H1 (cell line): ENCODE results near the gene KCNN1. TPM values are rescaled to one million over a fixed set of nuclear protein-coding genes. Genes with fewer than 3 reads are reported as not detected.

Source experiments
- CTCF ChIA-PET: fragments of 300-600 bp; sonication (Branson Sonifier 250); formaldehyde crosslinking; loops from one replicate; lab custom pipeline; 2021; ENCODE audit not compliant: partially characterized antibody; lab: Charles Lee
- POLR2A ChIA-PET: fragments of 300-600 bp; sonication (Branson Sonifier 250); formaldehyde crosslinking; loops from one replicate; lab custom pipeline; 2021; ENCODE audit warnings: inconsistent platforms; ENCODE audit not compliant: partially characterized antibody; lab: Charles Lee
- DNase-seq, 2 experiments: peaks; one replicate each; pipeline versions ENCODE4 v3.0.0 to v3.0.0-alpha.2; 2010 to 2022; ENCODE audit warnings: low spot score in 2 of 2, low read depth in 1 of 2, mixed read lengths in 1 of 2
- FAIRE-seq: peaks from 2 replicates; lab custom pipeline; 2011; peaks lifted over from hg19 to GRCh38; lab: Jason Lieb, UNC
- H2AFZ ChIP-seq: 2 replicates; pipeline ENCODE4 v1.8.1; 2012; ENCODE audit warnings: low read length, inconsistent platforms
- H2AK5ac ChIP-seq: 2 replicates; pipeline ENCODE4 v1.6.1; 2013; ENCODE audit warnings: low read depth, low read length
- H2BK120ac ChIP-seq: replicated peaks from 2 replicates; pipeline ENCODE3; 2013; ENCODE audit warnings: low read depth, low read length, inconsistent platforms
- H2BK12ac ChIP-seq: 2 replicates; pipeline ENCODE4 v1.6.1; 2013; ENCODE audit warnings: low read depth, low read length
- H2BK15ac ChIP-seq: 2 replicates; pipeline ENCODE4 v1.6.1; 2013; ENCODE audit warnings: low read length
- H2BK20ac ChIP-seq: 2 replicates; pipeline ENCODE4 v1.6.1; 2013; ENCODE audit warnings: low read length
- H2BK5ac ChIP-seq: 2 replicates; pipeline ENCODE4 v1.6.1; 2013; ENCODE audit warnings: low read depth, low read length
- H3K14ac ChIP-seq: 2 replicates; pipeline ENCODE4 v1.6.1; 2013; ENCODE audit warnings: inconsistent platforms; ENCODE audit not compliant: insufficient read length
- H3K18ac ChIP-seq: 2 replicates; pipeline ENCODE4 v1.6.1; 2013; ENCODE audit warnings: low read length; ENCODE audit errors: extremely low read depth
- H3K23ac ChIP-seq: 2 replicates; pipeline ENCODE4 v1.6.1; 2013; ENCODE audit warnings: inconsistent platforms; ENCODE audit not compliant: insufficient read length
- H3K23me2 ChIP-seq: 2 replicates; pipeline ENCODE4 v1.6.1; 2013; ENCODE audit warnings: low read depth, low read length
- H3K27ac ChIP-seq: 2 replicates; pipeline ENCODE4 v1.6.1; 2011; ENCODE audit warnings: low read depth, low read length, inconsistent platforms
- H3K27me3 ChIP-seq, 4 experiments: replicated peaks in 1 of 4; 1 replicate in 1 of 4; 2 replicates in 3 of 4; pipeline versions ENCODE4 v1.6.1 to v1.8.1; 2011 to 2013; ENCODE audit warnings: low read length in 3 of 4, mild to moderate bottlenecking in 3 of 4, inconsistent platforms in 2 of 4, mixed read lengths in 2 of 4, moderate library complexity in 1 of 4; ENCODE audit not compliant: control insufficient read depth in 3 of 4, insufficient read depth in 3 of 4; ENCODE audit errors: extremely low read depth in 1 of 4
- H3K36me3 ChIP-seq, 4 experiments: 2 replicates each; pipeline versions ENCODE4 v1.6.1 to v1.8.1; 2011 to 2013; ENCODE audit warnings: mild to moderate bottlenecking in 4 of 4, low read length in 3 of 4, moderate library complexity in 2 of 4, control low read depth in 1 of 4, inconsistent platforms in 1 of 4; ENCODE audit not compliant: insufficient read depth in 4 of 4, control insufficient read depth in 2 of 4
- H3K4ac ChIP-seq: replicated peaks from 2 replicates; pipeline ENCODE3; 2013; ENCODE audit warnings: low read length, low read depth, mixed read lengths, inconsistent platforms; ENCODE audit not compliant: insufficient read length
- H3K4me1 ChIP-seq, 4 experiments: replicated peaks in 1 of 4; 1 replicate in 1 of 4; 2 replicates in 3 of 4; pipeline versions ENCODE4 v1.6.1 to v1.8.1; 2011 to 2013; ENCODE audit warnings: low read length in 3 of 4, inconsistent platforms in 2 of 4, mixed read lengths in 1 of 4; ENCODE audit not compliant: insufficient read depth in 4 of 4, control insufficient read depth in 3 of 4
- H3K4me2 ChIP-seq, 2 experiments: 2 replicates each; pipeline versions ENCODE4 v1.6.1 to v1.8.1; 2011 to 2013; ENCODE audit warnings: low read depth in 2 of 2, low read length in 2 of 2, control low read depth in 1 of 2, inconsistent platforms in 1 of 2, mild to moderate bottlenecking in 1 of 2; ENCODE audit not compliant: insufficient read depth in 1 of 2
- H3K4me3 ChIP-seq, 4 experiments: fragments of 200-600, 300-600 bp in 1 of 4; sonication (generic), shearing (Covaris generic), sonication (Bioruptor Twin) in 1 of 4; 2 replicates each; pipeline versions ENCODE4 v1.5.1 to v1.8.1; 2011 to 2016; ENCODE audit warnings: low read length in 4 of 4, low read depth in 3 of 4, control low read depth in 2 of 4, inconsistent platforms in 2 of 4, mild to moderate bottlenecking in 2 of 4, mixed read lengths in 1 of 4, moderate library complexity in 1 of 4; ENCODE audit not compliant: insufficient read depth in 2 of 4; ENCODE audit errors: extremely low read depth in 1 of 4
- H3K56ac ChIP-seq: replicated peaks from 2 replicates; pipeline ENCODE3; 2013; ENCODE audit warnings: low read depth, mild to moderate bottlenecking, mixed read lengths, low read length, inconsistent platforms; ENCODE audit not compliant: insufficient read length
- H3K79me1 ChIP-seq: 2 replicates; pipeline ENCODE4 v1.6.1; 2013; ENCODE audit warnings: low read depth, low read length, control low read depth
- H3K79me2 ChIP-seq, 2 experiments: 2 replicates each; pipeline versions ENCODE4 v1.6.1 to v1.8.1; 2012 to 2013; ENCODE audit warnings: low read length in 2 of 2, mild to moderate bottlenecking in 2 of 2, inconsistent platforms in 1 of 2; ENCODE audit not compliant: insufficient read depth in 2 of 2, control insufficient read depth in 1 of 2
- H3K9ac ChIP-seq, 4 experiments: replicated peaks in 1 of 4; 1 replicate in 1 of 4; 2 replicates in 3 of 4; pipeline versions ENCODE4 v1.6.1 to v1.8.1; 2011 to 2013; ENCODE audit warnings: low read depth in 3 of 4, low read length in 3 of 4, control low read depth in 2 of 4, mild to moderate bottlenecking in 2 of 4, moderate library complexity in 2 of 4, inconsistent platforms in 1 of 4; ENCODE audit errors: extremely low read depth in 1 of 4
- H3K9me3 ChIP-seq, 2 experiments: 2 replicates each; pipeline versions ENCODE4 v1.6.1 to v1.8.1; 2012 to 2013; ENCODE audit warnings: mild to moderate bottlenecking in 2 of 2, moderate library complexity in 2 of 2, control low read depth in 1 of 2, inconsistent platforms in 1 of 2, low read depth in 1 of 2, low read length in 1 of 2, mixed read lengths in 1 of 2; ENCODE audit not compliant: insufficient read depth in 2 of 2
- H4K20me1 ChIP-seq, 2 experiments: replicated peaks in 1 of 2; 2 replicates each; pipeline versions ENCODE3 to v1.8.1; 2011 to 2013; ENCODE audit warnings: inconsistent platforms in 2 of 2, low read length in 2 of 2, mild to moderate bottlenecking in 1 of 2; ENCODE audit not compliant: insufficient read depth in 2 of 2, control insufficient read depth in 1 of 2
- H4K5ac ChIP-seq: 2 replicates; pipeline ENCODE4 v1.6.1; 2013; ENCODE audit warnings: low read length, low read depth, mixed read lengths, inconsistent platforms; ENCODE audit not compliant: insufficient read length
- H4K8ac ChIP-seq: 2 replicates; pipeline ENCODE4 v1.8.0; 2013; ENCODE audit warnings: mild to moderate bottlenecking, moderate library complexity, low read length, inconsistent platforms; ENCODE audit not compliant: insufficient read depth; ENCODE audit errors: extremely low read depth
- H4K91ac ChIP-seq: replicated peaks from 2 replicates; pipeline ENCODE3; 2013; ENCODE audit warnings: low read length, mixed read lengths, inconsistent platforms; ENCODE audit not compliant: insufficient read length
- CEBPB ChIP-seq: IDR thresholded peaks from 2 replicates; pipeline ENCODE4 v1.6.1; 2012; ENCODE audit warnings: low read depth, low read length
- CREB1 ChIP-seq: IDR thresholded peaks from 2 replicates; pipeline ENCODE4 v1.6.1; 2012; ENCODE audit warnings: inconsistent platforms
- MAFK ChIP-seq: IDR thresholded peaks from 2 replicates; pipeline ENCODE4 v1.6.1; 2012; ENCODE audit warnings: low read depth, mild to moderate bottlenecking, improper control_type of control experiment, low read length
- NRF1 ChIP-seq: IDR thresholded peaks from 2 replicates; pipeline ENCODE4 v1.6.1; 2011; ENCODE audit warnings: mild to moderate bottlenecking, low read depth, low read length, improper control_type of control experiment
- SIRT6 ChIP-seq: IDR thresholded peaks from one replicate; pipeline ENCODE4 v1.7.1; 2012; ENCODE audit warnings: low read length, inconsistent platforms
- SP1 ChIP-seq: IDR thresholded peaks from 2 replicates; pipeline ENCODE4 v1.6.1; 2011; ENCODE audit warnings: low read depth, low read length
- SP2 ChIP-seq: IDR thresholded peaks from 2 replicates; pipeline ENCODE4 v1.6.1; 2012; ENCODE audit warnings: mild to moderate bottlenecking, low read length, inconsistent platforms
- WGBS, 2 experiments: shearing (Covaris generic) in 1 of 2; methylation state at CpG; one replicate each; pipeline versions ENCODE4 v1.1.6 to v1.1.7; 2013 to 2015; ENCODE audit warnings: low lambda C conversion rate in 2 of 2, mixed read lengths in 2 of 2, inconsistent platforms in 1 of 2, low coverage in 1 of 2, missing lambda C conversion rate in 1 of 2; ENCODE audit not compliant: insufficient replicate concordance in 2 of 2, insufficient coverage in 1 of 2, insufficient read length in 1 of 2; ENCODE audit errors: extremely low coverage in 1 of 2, missing lambda C conversion rate in 1 of 2; 5-methylcytosine and 5-hydroxymethylcytosine counted together
- polyA plus RNA-seq, 7 experiments: library from polyadenylated mRNA; depleted of rRNA in 3 of 7; stranded (reverse) in 5 of 7; unstranded in 2 of 7; fragments of >200 nt in 5 of 7; fragments of 200-250 nt in 2 of 7; gene quantifications; 1 replicate in 5 of 7; 2 replicates in 1 of 7; 4 replicates in 1 of 7; pipeline versions ENCODE4 v1.2.1 to v1.2.3, GENCODE V29; 2011 to 2013; ENCODE audit warnings: missing spikeins in 2 of 7, mixed read lengths in 2 of 7
- total RNA-seq: library from RNA; stranded (reverse); fragmentation: NEBNext Ultra II Directional; extraction: Animal tissue kit (Norgen Biotek cat#: 25700); gene quantifications from 2 replicates; pipeline ENCODE4 v1.2.1, GENCODE V29; 2021

Gene KCNN1
- total and polyA plus RNA-seq, 2 of the 8 experiments (the other 6 are each of a cell fraction or from before 2014, with no cell fraction given): 11.0 to 12.5 TPM

GRCh38 chr19:17993076-17993813 lies 26.3 kb downstream of the KCNN1 start:
- CTCF ChIA-PET: interaction anchor here (0.8 to 12.4 kb wide), 6 partner anchors 15 to 417 kb away, joined by 3 to 271 read pairs (median 16); partner anchors contain the start of genes CCDC124 and SLC5A5
- no peak overlapping the region for H4K8ac ChIP-seq

More at GRCh38 chr19:17993076-17993813, 26.3 kb downstream of the KCNN1 start:
- no peak overlapping the region for H3K9ac ChIP-seq
- H2AK5ac ChIP-seq: no peak overlapping the region
- H3K27me3 ChIP-seq: no peaks in the 10 kb centered on the region
- H2BK12ac ChIP-seq: no peak overlapping the region
- no peak for FAIRE-seq
- peaks cover 0 to 3% (median 0%) of the 10 kb centered on the region in 4 experiments; a peak in 2 of 7 replicates for H3K4me1 ChIP-seq
- H4K5ac ChIP-seq: no peak overlapping the region
- H3K9me3 ChIP-seq: no peaks in the 10 kb centered on the region
- peaks cover 0 to 3% of the 10 kb centered on the region in 2 experiments for H4K20me1 ChIP-seq
- no peak overlapping the region for H2BK20ac ChIP-seq
- no peak overlapping the region for H3K56ac ChIP-seq
- peaks cover 0 to 5% (median 0%) of the 10 kb centered on the region in 4 experiments; a peak in 1 of 8 replicates for H3K36me3 ChIP-seq
- no peaks in the 10 kb centered on the region for H3K79me2 ChIP-seq
- no peaks in the 10 kb centered on the region for H3K79me1 ChIP-seq
- H3K4ac ChIP-seq: no peak overlapping the region
- H3K23ac ChIP-seq: no peak overlapping the region
- 87% methylated on average over 16 of the region's 27 CpGs; no CpG with 5 or more reads in 1 of the 2 experiments for WGBS, 2 experiments
- no peak overlapping the region; the same call in 1 of the 2 replicates for H2BK5ac ChIP-seq
- H2AFZ ChIP-seq: no peak overlapping the region
- POLR2A ChIA-PET: interaction anchor here (0.6 to 3.1 kb wide), 8 partner anchors 17 to 133 kb away, joined by 3 to 17 read pairs (median 4); partner anchors contain the start of gene RPL18A
- no peak overlapping the region for H2BK120ac ChIP-seq
- no peaks in the 10 kb centered on the region for H3K23me2 ChIP-seq
- no peak overlapping the region for H3K18ac ChIP-seq
- no peak overlapping the region for H3K4me3 ChIP-seq
- TF ChIP-seq NRF1 (no peak), SIRT6 (no peak), SP2 (no peak), CEBPB (no peak), MAFK (no peak), SP1 (no peak), CREB1 (no peak)
- no peak overlapping the region for H3K14ac ChIP-seq
- no peak overlapping the region for H3K27ac ChIP-seq
- DNase-seq: no peak
- no peak overlapping the region for H2BK15ac ChIP-seq
- no peak overlapping the region for H4K91ac ChIP-seq
- no peak overlapping the region for H3K4me2 ChIP-seq
